Right ventricle myocardium superior (tissue), 1 donor: Measurements from ENCODE around the gene ASB16. TPM values are rescaled to one million over a fixed set of nuclear protein-coding genes. Genes with fewer than 3 reads are reported as not detected.

Experiments
- ATAC-seq: fragments of 200-7000 bp; cut with Tn5 transposase; one replicate; pipeline ENCODE4 v1.9.1; 2020; ENCODE audit warnings: mild to moderate bottlenecking; ENCODE audit not compliant: poor library complexity
- DNase-seq: peaks from one replicate; pipeline ENCODE4 v3.0.0-alpha.2; 2020
- intact Hi-C: fragments of 100-400 bp; cut with DNase I; formaldehyde crosslinking; loops from one replicate; pipeline ENCODE4 v1.11.2; 2022
- total RNA-seq: library from RNA; stranded (reverse); fragmentation: NEBNext Ultra II Directional; extraction: Animal tissue kit (Norgen Biotek cat#: 25700); gene quantifications from one replicate; pipeline ENCODE4 v1.2.1, GENCODE V29; 2021
- donor health status: DM: no; HTN: yes; CAD: no; lungs with severe emphysema.

Gene ASB16
- total RNA-seq, 1 donor from 2014 or later, result 14.8 TPM

- intact Hi-C loops, result no loop called here
- peak; percentile 1 for ATAC-seq
- DNase-seq, result no peak
Measured at GRCh38 chr17:44200478-44201155, 30.1 kb downstream of the ASB16 start.

GRCh38 chr17:44202756-44203155 is 32.3 kb downstream of the ASB16 start:
- ATAC-seq (no peak), DNase-seq (no peak)
- intact Hi-C loops, result no loop called here

- ATAC-seq (no peak), DNase-seq (no peak)
- intact Hi-C loops, result no loop called here
Measured at GRCh38 chr17:44203731-44204440, 33.4 kb downstream of the ASB16 start.

GRCh38 chr17:44204441-44204882 is 34.0 kb downstream of the ASB16 start:
- ATAC-seq (no peak), DNase-seq (no peak)
- intact Hi-C loops, result no loop called here

GRCh38 chr17:44205962-44206824 is 35.7 kb downstream of the ASB16 start:
- DNase-seq (no peak), ATAC-seq (no peak)
- intact Hi-C loops, result no loop called here

- intact Hi-C loops, result no loop called here
- no peak for DNase-seq
- no peak for ATAC-seq
Measured at GRCh38 chr17:44206825-44207155, 36.3 kb downstream of the ASB16 start.

GRCh38 chr17:44207319-44207718 is 36.8 kb downstream of the ASB16 start:
- no peak for ATAC-seq
- no peak for DNase-seq
- intact Hi-C loops, result no loop called here

GRCh38 chr17:44207743-44208142 is 37.2 kb downstream of the ASB16 start:
- intact Hi-C loops, result no loop called here
- DNase-seq (no peak), ATAC-seq (no peak)

GRCh38 chr17:44209786-44210341 is 39.4 kb downstream of the ASB16 start:
- DNase-seq, result no peak
- intact Hi-C loops, result no loop called here
- no peak for ATAC-seq

- ATAC-seq (peak; percentile 95), DNase-seq (peak; percentile 94)
- intact Hi-C loops, result no loop called here
Measured at GRCh38 chr17:44210342-44211192, 40.1 kb downstream of the ASB16 start.

GRCh38 chr17:44211281-44212265 is 41.1 kb downstream of the ASB16 start:
- DNase-seq (no peak), ATAC-seq (no peak)

GRCh38 chr17:44212507-44213402 is 42.3 kb downstream of the ASB16 start:
- DNase-seq, result no peak
- intact Hi-C loops, result no loop called here
- ATAC-seq, result no peak

More at GRCh38 chr17:44211281-44212265, 41.1 kb downstream of the ASB16 start:
- intact Hi-C loops, result no loop called here

GRCh38 chr17:44213403-44214229 is 43.1 kb downstream of the ASB16 start:
- DNase-seq, result no peak
- ATAC-seq, result no peak
- intact Hi-C loops, result loop anchor here (2.0 kb wide), 1 partner anchor 111 kb away; the partner anchor contains the start of gene SLC25A39

- DNase-seq (no peak), ATAC-seq (no peak)
- intact Hi-C loops, result loop anchor here (2.0 kb wide), 1 partner anchor 111 kb away; the partner anchor contains the start of gene SLC25A39
Measured at GRCh38 chr17:44214230-44214494, 43.7 kb downstream of the ASB16 start.

GRCh38 chr17:44214896-44215295 is 44.4 kb downstream of the ASB16 start:
- no peak for ATAC-seq
- DNase-seq, result no peak
- intact Hi-C loops, result loop anchor here (2.0 kb wide), 1 partner anchor 110 kb away; the partner anchor contains the start of gene SLC25A39
